Subcutaneous adipose tissue (tissue), 4 donors: ENCODE measurements around the gene FAM53B. TPM values are rescaled to one million over a fixed set of nuclear protein-coding genes. Genes with fewer than 3 reads are reported as not detected.

Source experiments
- CTCF ChIP-seq: fragments of 450-650 bp; IDR thresholded peaks from one replicate; pipeline ENCODE4 v1.5.1; 2016; ENCODE audit warnings: low read depth, mild to moderate bottlenecking, control low read depth, antibody characterized with exemption, moderate library complexity
- total RNA-seq, 4 donors: library from RNA; depleted of rRNA; stranded (reverse); fragments of >200 nt; gene quantifications; one replicate each; pipeline ENCODE4 v1.1.0, GENCODE V29; 2016

Gene FAM53B
- total RNA-seq, 4 donors from 2014 or later = 13.5 to 39.2 (median 29.5) TPM

GRCh38 chr10:124736491-124737136, 7.6 kb downstream of the FAM53B start:
- no peak for TF ChIP-seq CTCF

GRCh38 chr10:124735491-124736286, 8.5 kb downstream of the FAM53B start:
- TF ChIP-seq CTCF = no peak

GRCh38 chr10:124734311-124735166, 9.6 kb downstream of the FAM53B start:
- TF ChIP-seq CTCF = no peak

- no peak for TF ChIP-seq CTCF
Observed at GRCh38 chr10:124733571-124734245, 10.5 kb downstream of the FAM53B start.

GRCh38 chr10:124732931-124733570, 11.1 kb downstream of the FAM53B start:
- TF ChIP-seq CTCF = no peak

GRCh38 chr10:124731551-124731950, 12.6 kb downstream of the FAM53B start:
- no peak for TF ChIP-seq CTCF
